Suprapubic skin (tissue), 4 donors: ENCODE data around the gene CXCR3. TPM values are rescaled to one million over a fixed set of nuclear protein-coding genes. Genes with fewer than 3 reads are reported as not detected.
A peak's percentile ranks its signal among the peaks of the same experiment; 100 is the strongest.

Source experiments
- DNase-seq, 2 donors: peaks; one replicate each; pipeline ENCODE4 v3.0.0-alpha.2; 2019; ENCODE audit warnings: low spot score in 2 of 2
- H3K27ac ChIP-seq: fragments of 200-600 bp; sonication (generic); one replicate; pipeline ENCODE4 v1.5.1; 2019
- H3K27me3 ChIP-seq: fragments of 200-600 bp; sonication (generic); one replicate; pipeline ENCODE4 v1.5.1; 2019
- H3K36me3 ChIP-seq: fragments of 200-600 bp; sonication (generic); one replicate; pipeline ENCODE4 v1.5.1; 2019
- H3K4me1 ChIP-seq: fragments of 200-600 bp; sonication (generic); one replicate; pipeline ENCODE4 v1.5.1; 2019
- H3K4me3 ChIP-seq: fragments of 200-600 bp; sonication (generic); one replicate; pipeline ENCODE4 v1.5.1; 2019; ENCODE audit warnings: mild to moderate bottlenecking
- H3K9me3 ChIP-seq: fragments of 200-600 bp; sonication (generic); one replicate; pipeline ENCODE4 v1.5.1; 2019
- CTCF ChIP-seq, 2 donors: fragments of 200-600 bp in 1 of 2; fragments of 450-650 bp in 1 of 2; sonication (generic) in 1 of 2; IDR thresholded peaks; one replicate each; pipeline ENCODE4 v1.5.1; 2016 to 2019; ENCODE audit warnings: antibody characterized with exemption in 2 of 2, mild to moderate bottlenecking in 1 of 2, moderate library complexity in 1 of 2
- EP300 ChIP-seq: sonication (generic); formaldehyde crosslinking; IDR thresholded peaks from one replicate; pipeline ENCODE4 v1.6.1; 2017; ENCODE audit warnings: antibody characterized with exemption
- POLR2A ChIP-seq, 2 donors: fragments of 450-650 bp; IDR thresholded peaks; one replicate each; pipeline ENCODE4 v1.6.1; 2017; ENCODE audit warnings: antibody characterized with exemption in 2 of 2, mild to moderate bottlenecking in 2 of 2, moderate library complexity in 2 of 2
- POLR2AphosphoS5 ChIP-seq, 3 donors: sonication (generic); formaldehyde crosslinking; IDR thresholded peaks; one replicate each; pipeline ENCODE4 v1.6.1; 2017; ENCODE audit warnings: antibody characterized with exemption in 3 of 3
- WGBS: methylation state at CpG from one replicate; pipeline ENCODE4 v1.1.5; 2018; 5-methylcytosine and 5-hydroxymethylcytosine counted together
- total RNA-seq, 4 donors: library from RNA; depleted of rRNA; stranded (reverse); fragments of >200 nt; gene quantifications; one replicate each; pipeline ENCODE4 v1.1.0, GENCODE V29; 2016

Gene CXCR3
- total RNA-seq, 4 donors from 2014 or later, result 0.29 to 0.30 TPM; not detected in 2

GRCh38 chrX:71623714-71624113 lies 5.4 kb upstream of the CXCR3 start:
- TF ChIP-seq CTCF (IDR thresholded peaks at IDR 0.05), result no peak
- TF ChIP-seq POLR2AphosphoS5 (IDR thresholded peaks at IDR 0.05), result no peak
- TF ChIP-seq POLR2A (IDR thresholded peaks at IDR 0.05), result no peak
- TF ChIP-seq EP300, result no peak
- H3K27ac ChIP-seq, result no peak overlapping the region

GRCh38 chrX:71622576-71623450 lies 4.5 kb upstream of the CXCR3 start:
- H3K27me3 ChIP-seq, result no peaks in the 10 kb centered on the region
- H3K9me3 ChIP-seq, result no peaks in the 10 kb centered on the region
- DNase-seq, result peak; percentile 78 to 81
- 49% methylated on average over 12 of the region's 13 CpGs for WGBS
- no peak overlapping the region for H3K27ac ChIP-seq
- no peaks in the 10 kb centered on the region for H3K36me3 ChIP-seq
- TF ChIP-seq CTCF (IDR thresholded peaks at IDR 0.05) (peak in 1 of 2 donors; percentile 13), POLR2A (IDR thresholded peaks at IDR 0.05) (no peak)
- H3K4me3 ChIP-seq, result no peak overlapping the region
- H3K4me1 ChIP-seq, result peaks cover 13% of the 10 kb centered on the region

More at GRCh38 chrX:71623714-71624113, 5.4 kb upstream of the CXCR3 start:
- Histone ChIP-seq H3K4me3 (no peak overlapping the region), H3K27me3 (no peaks in the 10 kb centered on the region), H3K36me3 (no peaks in the 10 kb centered on the region), H3K4me1 (peaks cover 13% of the 10 kb centered on the region), H3K9me3 (no peaks in the 10 kb centered on the region)
- WGBS, result 79% methylated on average over 3 of the region's 3 CpGs
- DNase-seq, result peak in 1 of 2 donors; percentile 11

GRCh38 chrX:71622032-71622575 lies 3.8 kb upstream of the CXCR3 start:
- WGBS, result 74% methylated on average over 9 of the region's 9 CpGs
- no peaks in the 10 kb centered on the region for H3K27me3 ChIP-seq
- H3K9me3 ChIP-seq, result no peaks in the 10 kb centered on the region
- TF ChIP-seq CTCF (IDR thresholded peaks at IDR 0.05) (no peak), POLR2AphosphoS5 (IDR thresholded peaks at IDR 0.05) (no peak), EP300 (no peak), POLR2A (IDR thresholded peaks at IDR 0.05) (no peak)
- H3K4me3 ChIP-seq, result no peak overlapping the region
- no peak overlapping the region for H3K27ac ChIP-seq
- no peak for DNase-seq
- peaks cover 13% of the 10 kb centered on the region for H3K4me1 ChIP-seq
- no peaks in the 10 kb centered on the region for H3K36me3 ChIP-seq

DNA sequence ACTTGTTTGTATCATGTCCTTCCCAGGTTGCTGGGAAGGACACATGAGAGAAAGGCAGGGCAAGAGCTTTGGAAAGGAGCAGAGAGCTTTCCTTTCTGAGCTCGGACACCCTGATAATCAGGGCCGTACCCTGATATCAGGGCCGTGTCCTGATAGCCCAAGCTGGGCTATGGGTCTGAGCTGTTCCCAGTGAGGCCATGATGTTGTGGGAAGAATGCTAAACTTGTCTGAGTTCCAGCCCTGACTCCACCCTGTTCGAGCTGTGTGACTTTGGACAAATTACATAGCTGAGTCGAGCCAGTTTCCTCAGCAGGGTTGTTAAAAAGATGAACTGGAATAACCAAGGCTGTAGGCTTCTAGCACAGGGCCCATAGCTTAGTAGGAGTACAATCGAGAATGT lies 3.3 kb upstream of the CXCR3 start:
- no peak for TF ChIP-seq CTCF (IDR thresholded peaks at IDR 0.05)
- no peak for TF ChIP-seq POLR2A (IDR thresholded peaks at IDR 0.05)
- no peak for TF ChIP-seq POLR2AphosphoS5 (IDR thresholded peaks at IDR 0.05)
- no peak for TF ChIP-seq EP300
- no peak for DNase-seq
- Histone ChIP-seq H3K4me3 (no peak overlapping the region), H3K4me1 (peaks cover 13% of the 10 kb centered on the region), H3K27ac (no peak overlapping the region), H3K27me3 (no peaks in the 10 kb centered on the region), H3K9me3 (no peaks in the 10 kb centered on the region), H3K36me3 (no peaks in the 10 kb centered on the region)
- 49% methylated on average over 6 of the region's 6 CpGs for WGBS

GRCh38 chrX:71619986-71620385 lies 1.7 kb upstream of the CXCR3 start:
- no peak overlapping the region for H3K27ac ChIP-seq
- TF ChIP-seq POLR2A (IDR thresholded peaks at IDR 0.05) (no peak), CTCF (IDR thresholded peaks at IDR 0.05) (no peak), POLR2AphosphoS5 (IDR thresholded peaks at IDR 0.05) (no peak), EP300 (no peak)
- WGBS, result 69% methylated on average over 1 of the region's 1 CpG
- H3K36me3 ChIP-seq, result no peaks in the 10 kb centered on the region
- H3K27me3 ChIP-seq, result no peaks in the 10 kb centered on the region
- DNase-seq, result no peak
- no peak overlapping the region for H3K4me3 ChIP-seq
- H3K4me1 ChIP-seq, result peaks cover 13% of the 10 kb centered on the region
- no peaks in the 10 kb centered on the region for H3K9me3 ChIP-seq
